SK-N-SH treated with all-trans-retinoic acid at 6 μM for 48 hours (cell line): Measurements from ENCODE around the gene ITGA8.

Experiments used
- ARNTL ChIP-seq: fragments of 450-650 bp; formaldehyde crosslinking; IDR thresholded peaks from 2 replicates; pipeline ENCODE4 v1.5.0; 2020; ENCODE audit warnings: low read depth, mild to moderate bottlenecking, moderate library complexity, borderline replicate concordance
- CSDC2 ChIP-seq: fragments of 250-450 bp; sonication (Bioruptor Pico); IDR thresholded peaks from 2 replicates; pipeline ENCODE4 v1.5.0; 2020; ENCODE audit warnings: mild to moderate bottlenecking, moderate library complexity
- ESRRG ChIP-seq: fragments of 250-450 bp; sonication (Bioruptor Pico); IDR thresholded peaks from 2 replicates; pipeline ENCODE4 v1.6.1; 2021; ENCODE audit warnings: mild to moderate bottlenecking
- OSR1 ChIP-seq: fragments of 250-450 bp; sonication (Bioruptor Pico); IDR thresholded peaks from 2 replicates; pipeline ENCODE4 v1.8.0; 2022; ENCODE audit warnings: moderate library complexity, mild to moderate bottlenecking, inconsistent platforms
- PATZ1 ChIP-seq: fragments of 250-450 bp; sonication (Bioruptor Pico); IDR thresholded peaks from 2 replicates; pipeline ENCODE4 v1.8.0; 2020; ENCODE audit warnings: mild to moderate bottlenecking, moderate library complexity, borderline replicate concordance
- PPARA ChIP-seq: fragments of 250-450 bp; sonication (Bioruptor Pico); IDR thresholded peaks from 2 replicates; pipeline ENCODE4 v1.5.0; 2020; ENCODE audit warnings: mild to moderate bottlenecking, borderline replicate concordance
- RARB ChIP-seq: fragments of 250-450 bp; sonication (Bioruptor Pico); IDR thresholded peaks from 2 replicates; pipeline ENCODE4 v1.8.0; 2021; ENCODE audit warnings: mild to moderate bottlenecking, moderate library complexity
- SNAI2 ChIP-seq: fragments of 250-450 bp; sonication (Bioruptor Pico); IDR thresholded peaks from 2 replicates; pipeline ENCODE4 v1.5.0; 2020; ENCODE audit warnings: mild to moderate bottlenecking, moderate library complexity
- TCF4 ChIP-seq: fragments of 250-450 bp; sonication (Bioruptor Pico); IDR thresholded peaks from 2 replicates; pipeline ENCODE4 v1.8.0; 2021; ENCODE audit warnings: mild to moderate bottlenecking, moderate library complexity, borderline replicate concordance
- ZFP3 ChIP-seq: fragments of 250-450 bp; sonication (Bioruptor Pico); IDR thresholded peaks from 2 replicates; pipeline ENCODE4 v1.5.0; 2020; ENCODE audit warnings: mild to moderate bottlenecking, moderate library complexity
- ZFP30 ChIP-seq: fragments of 450-650 bp; formaldehyde crosslinking; IDR thresholded peaks from 2 replicates; pipeline ENCODE4 v1.5.0; 2022; ENCODE audit warnings: mild to moderate bottlenecking, moderate library complexity
- ZNF565 ChIP-seq: fragments of 450-650 bp; formaldehyde crosslinking; conservative IDR thresholded peaks from 2 replicates; pipeline ENCODE4 v1.5.0; 2020; ENCODE audit warnings: low read depth, mild to moderate bottlenecking, moderate library complexity
- ZNF70 ChIP-seq: fragments of 450-650 bp; formaldehyde crosslinking; IDR thresholded peaks from 2 replicates; pipeline ENCODE4 v1.5.0; 2020; ENCODE audit warnings: mild to moderate bottlenecking, moderate library complexity

GRCh38 chr10:15715619-15716227 lies 4.0 kb downstream of the ITGA8 start:
- no peak for TF ChIP-seq ESRRG
- TF ChIP-seq PPARA (CRISPR knock-in tag) = no peak
- TF ChIP-seq RARB (CRISPR knock-in tag) = no peak
- TF ChIP-seq ZFP30 (CRISPR knock-in tag) = no peak
- no peak for TF ChIP-seq ZNF70
- TF ChIP-seq ZFP3 (CRISPR knock-in tag) = no peak
- no peak for TF ChIP-seq TCF4 (CRISPR knock-in tag)
- no peak for TF ChIP-seq OSR1 (CRISPR knock-in tag)
- no peak for TF ChIP-seq CSDC2 (CRISPR knock-in tag)
- TF ChIP-seq PATZ1 (CRISPR knock-in tag) = no peak
- no peak for TF ChIP-seq SNAI2 (CRISPR knock-in tag)
- no peak for TF ChIP-seq ZNF565
- TF ChIP-seq ARNTL = no peak
